Femur (tissue), 1 donor: ENCODE data around the gene NUP210L.
"Not testable (repeated sequence)": the region's sequence is repeated elsewhere in the genome, so short reads cannot be mapped to it uniquely, and the experiment has no call there.

ENCODE experiments used
- DNase-seq: peaks from one replicate; pipeline ENCODE4 v3.0.0-alpha.2; 2017

The NUP210L gene

DNA sequence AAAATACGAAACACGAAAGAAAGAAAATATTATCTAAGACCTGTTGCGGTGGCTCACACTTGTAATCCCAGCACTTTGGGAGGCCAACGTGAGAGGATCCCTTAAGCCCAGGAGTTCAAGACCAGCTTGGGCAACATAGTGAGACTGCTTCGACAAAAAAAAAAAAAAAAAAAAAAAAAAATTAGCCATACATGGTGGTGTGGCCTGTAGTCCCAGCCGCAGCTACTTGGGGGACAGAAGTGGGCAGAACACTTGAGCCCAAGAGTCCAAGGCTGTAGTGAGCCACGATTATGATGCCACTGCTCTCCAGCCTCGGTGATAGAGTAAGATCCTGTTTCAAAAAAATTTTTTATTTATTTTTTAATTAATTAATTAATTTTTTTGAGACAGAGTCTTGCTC lies 167.3 kb downstream of the NUP210L start:
- no peak for DNase-seq

DNA sequence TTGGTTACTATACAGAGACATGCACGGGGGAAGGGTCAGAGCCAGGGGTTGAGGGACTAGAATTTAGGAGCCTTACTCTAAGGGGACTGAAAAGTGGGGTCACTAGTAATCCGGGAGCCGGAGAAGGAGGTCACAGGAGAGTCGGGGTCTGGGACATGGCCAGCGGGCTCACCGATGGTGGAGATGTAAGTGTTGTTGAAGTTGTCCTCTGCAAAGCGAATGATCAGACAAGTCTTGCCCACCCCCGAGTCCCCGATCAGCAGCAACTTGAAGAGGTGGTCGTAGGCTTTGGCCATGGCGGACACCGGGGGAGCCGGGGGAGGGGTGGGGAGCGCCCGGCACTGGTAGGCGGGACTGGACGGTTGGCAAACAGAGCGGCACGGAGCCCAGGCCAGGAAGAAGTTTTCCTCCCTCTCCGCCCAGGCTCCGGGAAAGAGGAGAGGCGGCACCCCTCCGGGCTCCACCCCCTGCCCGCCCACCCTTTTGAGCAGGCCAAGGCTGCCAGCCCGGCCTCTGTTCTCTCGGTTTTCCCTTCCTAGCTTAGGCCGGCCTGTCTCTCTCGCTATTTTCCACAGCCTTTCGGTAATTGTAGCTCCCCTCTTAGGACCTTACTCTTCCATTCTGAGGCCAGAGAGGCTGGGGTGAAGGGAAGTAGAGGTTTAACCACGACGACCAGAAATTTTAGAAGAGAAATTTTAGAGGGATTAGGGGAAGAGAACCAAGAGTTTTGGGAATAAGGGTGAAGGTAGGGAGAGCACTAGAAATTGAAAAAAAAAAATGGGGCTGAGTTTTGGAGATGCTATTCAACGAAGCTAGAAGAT lies 168.7 kb downstream of the NUP210L start, which contains the start of gene RAB13:
Gene RAB13 (minus strand): TSS at position 399 of the 821 bp plus-strand sequence. CDS start 103 bp downstream, at position 296.
- DNase-seq: peak; percentile 95

DNA sequence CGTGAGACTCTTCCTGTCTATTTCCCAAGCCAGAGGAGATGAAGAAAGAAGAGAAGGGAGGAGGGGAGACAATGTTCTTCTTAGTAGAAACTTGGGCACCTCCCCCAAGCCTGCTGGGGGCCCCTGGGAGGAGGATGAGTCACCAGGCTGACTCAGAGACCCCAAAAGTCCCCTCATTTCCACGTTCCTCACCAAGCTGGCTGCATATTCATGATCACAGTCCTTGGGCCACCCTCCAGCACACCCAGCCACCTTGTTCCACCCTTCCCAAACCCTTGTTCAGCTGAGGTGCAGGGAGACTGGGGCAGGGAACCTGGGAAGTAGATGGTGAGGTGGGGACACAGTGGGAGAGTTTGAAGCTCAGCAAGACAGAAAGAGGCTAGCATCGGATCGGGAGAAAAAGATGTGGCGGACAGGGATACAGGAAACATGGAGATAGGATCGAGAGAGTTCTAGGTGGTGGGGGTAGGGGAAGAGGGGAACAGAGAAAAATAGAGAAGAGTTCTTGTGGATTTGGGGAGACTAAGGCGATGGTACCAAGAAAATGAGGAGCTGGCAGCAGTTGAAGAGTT lies 169.4 kb downstream of the NUP210L start:
- peak; percentile 70 for DNase-seq

DNA sequence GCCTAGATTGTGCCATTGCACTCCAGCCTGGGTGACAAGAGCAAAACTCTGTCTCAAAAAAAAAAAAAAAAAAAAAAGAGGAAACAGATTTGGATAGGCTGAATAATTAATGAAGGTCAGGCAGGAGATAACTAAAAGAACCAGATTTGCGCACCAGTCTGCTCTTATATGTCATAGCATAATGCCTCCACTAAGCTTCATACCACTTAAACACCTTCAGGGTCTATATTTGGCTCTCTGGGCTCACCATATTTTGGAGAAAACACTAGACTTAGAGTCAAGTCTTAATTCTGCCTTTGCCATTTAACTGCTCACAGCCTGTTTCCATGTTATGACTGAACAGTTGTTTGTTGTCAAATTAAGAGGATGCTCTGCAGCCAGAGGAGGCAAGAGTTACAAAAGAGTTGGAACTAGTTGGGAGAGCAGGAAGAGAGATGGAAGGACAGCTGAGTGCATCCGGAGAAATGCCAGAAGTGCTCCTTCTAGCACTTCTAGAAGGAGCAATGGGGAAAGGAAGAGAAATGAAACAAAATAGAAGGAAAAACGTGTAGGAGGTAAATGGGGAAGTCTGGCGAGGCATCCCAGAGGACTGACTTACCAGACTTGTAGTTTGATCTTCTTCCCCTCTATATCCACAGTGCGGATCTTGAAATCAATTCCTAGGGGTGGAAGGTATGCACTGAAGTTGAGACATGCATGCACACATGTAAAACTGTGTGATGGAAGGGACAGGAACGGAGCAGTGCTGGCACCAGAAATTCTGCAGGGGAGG lies 170.6 kb downstream of the NUP210L start:
- DNase-seq: no peak

DNA sequence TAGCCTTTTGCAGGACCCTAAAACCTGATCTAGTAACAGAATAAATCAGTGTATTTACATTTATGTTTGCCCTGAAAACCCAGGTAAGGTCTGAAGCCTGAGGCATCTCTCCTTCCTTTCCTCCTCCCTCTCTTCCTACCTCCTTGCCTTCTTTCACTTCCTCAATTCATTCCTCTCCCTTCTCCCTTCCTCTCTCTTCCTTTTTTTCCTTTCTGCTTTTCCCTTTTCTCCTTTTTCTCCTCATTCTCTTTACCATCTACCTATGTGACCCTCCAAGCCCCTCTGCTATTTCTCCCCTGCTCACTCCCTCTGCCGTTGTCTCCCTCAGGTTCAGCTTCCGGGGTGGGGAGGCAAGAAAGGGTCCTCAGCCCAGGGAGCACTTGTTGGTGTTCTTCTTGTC lies 173.1 kb downstream of the NUP210L start:
- not testable (repeated sequence) for DNase-seq

DNA sequence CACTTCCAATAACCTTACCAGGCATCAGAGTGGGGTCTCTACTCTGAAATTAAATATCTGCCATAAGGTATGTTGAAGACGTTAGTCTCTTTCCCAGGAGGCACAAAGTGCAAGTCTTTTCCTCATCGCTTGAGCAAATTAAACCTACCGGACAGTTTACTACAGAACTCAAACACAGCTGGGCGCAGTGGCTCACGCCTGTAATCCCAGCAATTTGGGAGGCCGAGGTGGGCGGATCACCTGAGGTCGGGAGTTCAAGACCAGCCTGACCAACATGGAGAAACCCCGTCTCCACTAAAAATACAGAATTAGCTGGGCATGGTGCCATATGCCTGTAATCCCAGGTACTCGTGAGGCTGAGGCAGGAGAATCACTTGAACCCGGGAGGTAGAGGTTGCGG lies 175.8 kb downstream of the NUP210L start:
- not testable (repeated sequence) for DNase-seq

DNA sequence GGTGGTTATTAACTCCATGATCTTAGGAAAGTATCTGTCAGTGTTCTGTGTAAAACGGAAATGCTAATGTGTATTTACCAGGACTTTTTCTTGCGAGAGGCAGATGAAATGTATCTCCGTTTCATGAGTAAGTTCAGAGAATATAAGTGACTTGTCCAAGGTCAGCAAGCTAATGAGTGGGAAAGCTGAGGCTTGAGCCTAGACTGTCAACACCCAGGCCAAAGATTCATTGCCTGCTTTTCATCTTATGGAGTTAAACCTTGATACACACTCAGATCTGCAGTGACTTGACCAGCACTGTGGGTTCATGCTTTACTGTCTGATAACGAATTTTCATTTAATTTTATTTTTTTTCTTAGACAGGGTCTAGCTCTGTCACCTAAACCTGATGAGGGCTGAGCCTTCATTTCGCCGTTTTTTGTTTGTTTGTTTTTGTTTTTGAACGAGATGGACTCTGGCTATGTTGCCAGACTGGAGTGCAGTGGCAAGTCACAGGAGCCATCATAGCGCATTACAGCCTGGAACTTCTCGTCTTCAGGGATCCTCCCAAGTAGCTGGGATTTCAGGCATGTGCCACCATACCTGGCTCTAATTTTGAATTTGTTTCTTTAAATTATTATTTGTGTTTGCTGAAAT lies 176.5 kb downstream of the NUP210L start:
- no peak for DNase-seq

DNA sequence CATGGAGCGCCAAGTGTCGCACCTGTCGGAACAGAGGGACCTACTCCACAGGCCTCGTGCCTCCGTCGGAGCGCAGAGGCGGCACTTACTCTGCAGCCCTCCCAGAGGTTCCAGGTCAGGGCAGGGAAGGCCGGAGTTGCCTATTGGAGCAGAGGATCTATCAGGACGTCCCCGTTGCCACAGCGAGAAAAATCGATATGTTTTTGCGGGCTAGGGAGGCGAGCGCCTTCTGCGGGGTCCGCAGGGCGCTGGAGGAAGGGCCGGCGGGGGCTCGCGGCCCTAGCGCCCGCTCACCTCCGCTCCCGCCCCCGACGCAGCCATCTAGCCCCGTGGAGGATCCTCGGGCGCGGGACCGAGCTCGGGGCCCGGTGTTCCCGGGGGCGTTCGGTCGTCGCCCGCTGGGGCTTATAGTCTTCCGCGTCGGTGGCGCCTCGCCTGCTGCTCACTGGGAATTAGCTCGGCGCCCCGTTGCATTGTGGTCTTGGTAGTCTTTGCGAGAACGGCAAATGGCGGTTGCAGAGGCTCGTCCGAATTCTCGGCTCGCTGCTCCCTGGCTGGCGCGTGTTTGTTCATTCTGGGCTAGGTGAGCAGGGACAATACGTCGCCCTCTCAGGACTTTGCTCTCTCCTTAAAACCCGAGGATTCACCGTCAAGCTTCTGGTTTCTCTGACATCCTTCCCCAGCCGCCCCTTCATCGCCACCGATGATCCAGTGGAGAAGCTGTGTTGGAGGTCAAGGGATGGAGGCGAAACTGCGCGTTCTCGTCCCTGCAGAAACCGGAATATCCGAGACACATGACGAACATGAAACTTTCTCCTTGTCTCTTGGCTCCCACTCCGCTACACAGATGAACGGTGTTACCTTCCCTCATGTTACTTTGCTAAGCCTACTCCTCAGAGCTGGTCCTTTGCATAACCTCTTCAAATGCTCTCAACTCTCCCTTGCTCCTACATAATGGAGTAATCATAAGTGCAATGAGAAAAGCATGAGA lies 177.3 kb downstream of the NUP210L start, which contains the start of gene JTB:
Gene JTB (minus strand): TSS at position 425 of the 991 bp plus-strand sequence. CDS start 422 bp downstream, at position 3.
- peak; percentile 92 for DNase-seq

DNA sequence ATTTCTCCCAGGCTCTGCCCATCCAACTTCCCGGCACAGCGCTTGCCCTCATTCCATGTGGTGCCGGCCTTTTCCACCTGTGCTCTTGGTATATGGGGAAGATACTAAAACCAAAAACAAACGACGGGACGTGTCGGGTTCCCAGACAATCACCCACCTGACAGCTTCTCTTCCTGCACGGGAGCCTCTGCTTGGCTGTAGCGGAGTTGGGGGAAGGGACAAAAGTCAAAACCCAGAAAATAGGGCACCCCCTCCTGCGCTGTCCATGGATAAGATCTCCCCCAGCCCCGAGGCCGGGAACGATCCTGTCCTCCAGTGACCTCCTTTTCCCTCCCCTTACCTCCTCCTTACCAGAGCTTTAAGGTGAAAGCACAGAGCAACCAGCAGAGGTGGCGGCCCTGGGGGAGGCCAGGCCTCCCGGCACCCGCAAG lies 178.0 kb downstream of the NUP210L start:
- DNase-seq: no peak

DNA sequence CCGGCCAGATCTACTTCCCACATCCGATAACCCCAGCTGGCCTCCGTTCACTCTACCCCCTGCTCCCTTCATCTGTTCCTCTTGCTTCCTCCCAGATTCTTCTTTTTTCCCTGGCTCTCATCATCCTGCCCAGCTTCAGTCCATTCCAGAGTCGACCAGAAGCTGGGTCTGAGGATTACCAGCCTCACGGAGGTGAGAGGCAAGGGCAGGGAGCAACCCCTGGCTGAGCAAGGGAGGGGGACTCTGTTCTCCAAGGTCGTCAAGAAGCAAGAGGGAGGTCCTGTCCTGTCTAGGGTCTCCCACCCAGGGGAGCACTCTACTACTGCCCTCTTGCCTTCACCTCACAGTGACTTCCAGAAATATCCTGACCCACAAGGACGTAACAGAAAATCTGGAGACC lies 181.3 kb downstream of the NUP210L start:
- no peak for DNase-seq

DNA sequence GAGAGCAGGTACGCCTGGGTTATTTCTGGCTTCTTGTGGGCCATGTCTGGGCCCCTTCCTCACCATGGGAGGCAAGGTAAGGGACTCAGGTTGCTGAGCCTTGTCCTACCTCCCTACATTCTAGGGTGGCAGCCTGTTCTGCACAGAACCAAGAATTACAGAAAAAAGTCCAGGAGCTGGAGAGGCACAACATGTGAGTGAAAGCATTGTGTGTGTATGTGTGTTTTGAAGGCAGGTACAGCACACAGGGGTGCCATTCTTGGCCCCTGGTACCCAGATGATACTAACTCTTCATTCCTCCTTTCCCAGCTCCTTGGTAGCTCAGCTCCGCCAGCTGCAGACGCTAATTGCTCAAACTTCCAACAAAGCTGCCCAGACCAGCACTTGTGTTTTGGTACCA lies 181.8 kb downstream of the NUP210L start:
- no peak for DNase-seq

DNA sequence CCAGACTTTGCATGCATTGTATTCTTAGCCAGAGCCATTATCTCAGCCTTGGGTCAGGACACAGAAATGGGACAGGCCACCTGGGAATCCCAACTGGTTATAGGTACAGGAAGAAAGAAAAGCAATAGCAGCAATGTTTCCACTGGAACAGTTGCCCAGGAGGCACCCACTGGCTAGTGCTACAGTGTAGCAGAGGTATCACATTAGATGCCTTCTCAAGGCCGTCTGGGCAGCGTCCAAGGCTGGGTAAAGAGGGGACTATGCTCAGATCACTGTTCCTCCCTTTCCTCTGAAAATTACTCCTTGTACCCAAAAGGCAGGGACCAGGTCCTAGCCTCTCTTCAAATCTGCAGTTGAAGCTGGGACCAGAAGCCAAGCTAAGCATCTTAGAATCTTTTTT lies 184.5 kb downstream of the NUP210L start:
- no peak for DNase-seq

DNA sequence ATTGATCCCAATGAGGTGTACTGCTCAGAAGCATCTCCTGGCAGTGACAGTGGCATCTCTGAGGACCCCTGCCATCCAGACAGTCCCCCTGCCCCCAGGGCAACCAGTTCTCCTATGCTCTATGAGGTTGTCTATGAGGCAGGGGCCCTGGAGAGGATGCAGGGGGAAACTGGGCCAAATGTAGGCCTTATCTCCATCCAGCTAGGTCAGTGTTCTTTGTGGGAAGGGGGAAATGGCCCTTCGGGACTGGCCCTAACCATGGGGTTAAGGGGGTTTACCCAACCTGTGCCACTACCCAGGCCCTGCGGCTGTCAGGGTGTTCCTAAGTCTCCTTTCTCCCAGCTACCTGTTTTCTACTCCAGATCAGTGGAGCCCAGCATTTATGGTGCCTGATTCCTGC lies 185.9 kb downstream of the NUP210L start:
- DNase-seq: no peak

DNA sequence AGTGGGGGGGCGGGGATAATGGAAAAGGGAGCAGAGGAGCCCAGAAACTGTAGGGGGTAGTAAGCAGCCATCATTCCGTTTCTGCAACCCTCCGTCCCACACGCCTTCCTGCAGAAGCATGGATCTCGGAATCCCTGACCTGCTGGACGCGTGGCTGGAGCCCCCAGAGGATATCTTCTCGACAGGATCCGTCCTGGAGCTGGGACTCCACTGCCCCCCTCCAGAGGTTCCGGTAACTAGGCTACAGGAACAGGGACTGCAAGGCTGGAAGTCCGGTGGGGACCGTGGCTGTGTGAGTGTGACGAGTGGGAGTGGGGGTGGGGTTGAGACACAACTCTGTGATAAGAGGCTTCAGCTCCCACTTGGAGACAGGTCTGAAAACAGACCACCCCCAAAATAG lies 186.5 kb downstream of the NUP210L start:
- DNase-seq: no peak

DNA sequence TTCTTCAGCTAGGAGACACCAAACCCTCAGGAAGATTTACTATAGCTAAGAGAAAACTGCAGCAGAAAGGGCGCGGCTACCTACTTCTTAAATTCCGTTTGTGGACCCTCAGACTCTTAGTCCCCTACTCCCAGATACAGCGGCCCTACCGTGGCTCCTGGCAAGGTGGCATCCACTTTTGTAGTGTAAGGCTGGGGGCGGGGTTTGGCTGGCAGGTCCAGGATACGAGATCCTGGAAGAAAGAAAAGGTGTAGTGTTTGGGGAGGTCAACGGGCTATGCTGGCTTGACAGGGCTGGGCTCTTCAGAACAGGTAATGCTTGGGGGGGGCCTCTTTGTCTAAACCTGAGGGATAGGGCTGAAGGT lies 186.9 kb downstream of the NUP210L start:
- DNase-seq: no peak

DNA sequence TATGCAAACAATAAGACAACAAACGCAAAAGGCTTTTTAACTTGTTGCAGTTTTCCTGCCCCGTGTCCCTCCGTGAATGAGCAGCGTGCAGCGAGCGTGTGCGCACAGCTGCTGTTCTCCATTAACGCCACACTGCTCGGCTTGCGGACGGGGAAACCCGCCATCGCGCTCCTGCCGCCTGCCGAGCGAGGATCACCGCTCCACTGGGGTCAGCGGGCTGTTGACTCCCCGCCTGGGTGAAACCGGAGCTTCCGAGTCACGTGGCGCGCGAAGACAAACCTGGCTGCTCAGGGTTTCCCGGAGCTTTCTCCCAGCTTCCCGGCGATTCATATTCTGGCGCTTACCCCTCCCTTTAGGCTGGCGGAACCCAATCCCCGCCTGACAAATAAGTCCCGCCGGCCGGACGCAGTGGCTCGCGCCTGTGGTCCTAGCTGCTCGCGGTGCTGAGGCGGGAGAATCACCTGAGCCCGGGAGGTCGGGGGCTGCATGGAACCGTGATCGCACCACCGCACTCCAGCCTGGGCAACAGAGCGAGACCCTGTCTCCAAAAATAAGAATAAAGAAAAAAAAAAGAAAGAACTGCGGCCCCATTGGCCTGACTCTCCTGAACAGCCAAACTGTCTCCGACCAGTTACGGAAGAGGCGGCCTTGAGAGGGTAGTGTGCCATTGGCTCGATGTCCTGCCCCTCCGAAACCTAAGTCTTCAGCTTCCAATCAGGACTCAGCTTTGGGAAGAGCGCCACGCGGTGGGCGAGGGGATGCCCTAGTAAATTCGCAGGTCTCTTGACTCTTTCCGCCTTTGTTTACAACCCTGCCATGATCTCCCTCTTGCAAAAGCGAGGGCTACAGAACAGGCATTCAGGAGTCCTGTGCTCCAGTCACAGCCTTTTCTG lies 187.5 kb downstream of the NUP210L start, which contains the start of gene CREB3L4:
Gene CREB3L4 (plus strand): TSS at position 796 of the 893 bp plus-strand sequence. CDS start 624 bp downstream, outside the sequence.
- peak; percentile 96 for DNase-seq

DNA sequence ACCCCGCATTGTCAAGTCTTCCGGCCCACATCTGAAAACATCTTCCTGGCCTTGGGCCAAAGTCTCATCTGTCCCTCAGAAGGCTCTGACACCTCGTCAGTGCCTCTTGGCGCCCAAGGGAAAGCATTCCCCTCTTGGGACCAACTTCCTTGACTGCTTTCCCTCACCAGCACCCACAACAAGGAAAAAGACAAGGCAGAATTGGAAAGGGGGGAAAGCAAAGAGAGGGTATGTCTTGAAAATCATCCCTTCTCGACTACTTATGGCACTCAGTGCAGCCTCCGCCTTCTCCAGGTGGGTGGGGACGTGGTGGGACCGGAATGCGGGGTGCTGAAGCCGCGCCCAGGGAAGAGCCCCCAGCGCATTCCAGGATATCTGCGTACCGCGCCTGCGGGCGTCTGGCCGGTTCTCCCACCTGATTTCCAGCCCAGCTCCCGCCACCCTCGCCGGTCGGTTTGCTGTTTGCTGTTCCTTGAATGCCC lies 191.0 kb downstream of the NUP210L start:
- peak; percentile 56 for DNase-seq

DNA sequence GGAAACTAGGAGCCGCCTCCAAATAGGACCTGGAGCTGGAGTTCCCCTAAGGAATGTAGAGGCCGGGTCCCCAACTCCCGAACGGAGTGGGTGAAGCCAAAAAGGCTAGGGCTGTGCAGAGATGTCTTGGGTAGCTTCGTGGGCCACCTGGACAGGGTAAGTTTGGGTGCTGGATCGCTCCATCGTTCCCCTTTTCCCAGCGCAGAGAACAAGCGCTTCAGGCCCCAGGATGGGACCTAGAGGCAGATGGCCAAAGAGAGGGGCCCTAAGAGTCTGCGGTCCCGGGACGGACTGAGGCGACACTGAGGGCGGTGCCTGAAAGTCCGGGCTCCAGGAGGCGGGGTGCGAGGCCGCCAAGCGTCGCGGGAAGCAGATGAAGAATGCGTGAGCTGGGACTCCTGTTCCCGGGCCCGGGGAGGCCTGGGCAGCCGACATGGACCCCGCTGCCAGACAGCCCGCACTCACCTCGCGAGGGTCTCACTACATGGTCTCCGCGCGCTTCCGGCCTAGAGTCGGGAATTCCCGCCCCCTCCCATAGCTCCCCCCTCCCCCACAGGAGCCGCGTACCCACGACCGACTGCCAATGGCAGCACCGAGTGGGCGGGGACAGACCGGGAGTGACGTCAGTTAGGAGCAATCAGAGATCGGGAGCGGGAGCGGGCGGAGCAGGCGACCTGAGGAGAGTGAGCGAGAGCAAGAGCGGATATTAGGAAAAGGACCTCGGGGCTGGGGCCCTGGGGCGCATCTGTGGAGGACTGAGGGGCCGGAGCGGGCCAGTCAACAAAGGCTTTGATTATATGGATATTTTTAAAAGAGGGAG lies 191.6 kb downstream of the NUP210L start, which contains the start of gene SLC39A1:
Gene SLC39A1 (minus strand): TSS at position 508 of the 820 bp plus-strand sequence. CDS start 822 bp downstream, outside the sequence.
- DNase-seq: peak; percentile 99
